HCT116 (cell line): ENCODE measurements around the gene DOP1B. TPM values are rescaled to one million over a fixed set of nuclear protein-coding genes. Genes with fewer than 3 reads are reported as not detected.

Experiments
- ATAC-seq: fragments of 200-7000 bp; cut with Tn5 transposase; 2 replicates; pipeline ENCODE4 v1.9.1; 2020; ENCODE audit warnings: mild to moderate bottlenecking, moderate library complexity
- BruUV-seq: library from RNA; stranded (reverse); fragments of 400-500 nt; replicated peaks from 2 replicates; lab custom pipeline; 2021; lab: Mats Ljungman, UMichigan
- CTCF ChIA-PET: fragments of 300-600 bp; sonication (Branson Sonifier 250); formaldehyde crosslinking; loops from one replicate; lab custom pipeline; 2021; ENCODE audit warnings: antibody characterized with exemption; lab: Charles Lee
- POLR2A ChIA-PET: fragments of 300-600, 350-600 bp; sonication (Branson Sonifier 250); formaldehyde crosslinking; loops from one replicate; lab custom pipeline; 2021; ENCODE audit warnings: antibody characterized with exemption; lab: Charles Lee
- RAD21 ChIA-PET, 2 experiments: fragments of 300-600 bp; sonication (Branson Sonifier 250); formaldehyde crosslinking; loops; one replicate each; lab custom pipeline; 2023; ENCODE audit warnings: low total read pairs in 2 of 2; ENCODE audit not compliant: uncharacterized antibody in 2 of 2, unreplicated experiment in 2 of 2, low non-redundant PET in 1 of 2; lab: Charles Lee
- DNase-seq: peaks from one replicate; pipeline ENCODE4 v3.0.0-alpha.2; 2010; ENCODE audit warnings: low read depth, low spot score
- H2AFZ ChIP-seq: fragments of 200-600 bp; shearing (Covaris generic), sonication (generic); 2 replicates; pipeline ENCODE4 v1.6.1; 2017; ENCODE audit warnings: low read depth, mixed run types, mixed read lengths, antibody characterized with exemption, low read length; ENCODE audit not compliant: poor library complexity, severe bottlenecking
- H3K27ac ChIP-seq: 2 replicates; pipeline ENCODE4 v1.5.1; 2012; ENCODE audit warnings: low read depth, low read length
- H3K27me3 ChIP-seq: fragments of 200-600 bp; sonication (generic); 2 replicates; pipeline ENCODE4 v1.6.1; 2016; ENCODE audit warnings: mixed run types, low read length, mixed read lengths; ENCODE audit not compliant: insufficient read depth
- H3K36me3 ChIP-seq, 2 experiments: fragments of 200-500 bp in 1 of 2; fragments of 200-600 bp in 1 of 2; sonication (Bioruptor generic) in 1 of 2; sonication (generic) in 1 of 2; 2 replicates each; pipeline versions ENCODE4 v1.5.1 to v1.6.1; 2014 to 2016; ENCODE audit warnings: low read length in 2 of 2, inconsistent platforms in 1 of 2, mixed read lengths in 1 of 2, mixed run types in 1 of 2; ENCODE audit not compliant: insufficient read depth in 2 of 2, control insufficient read depth in 1 of 2
- H3K4me1 ChIP-seq, 2 experiments: fragments of 200-600 bp in 1 of 2; sonication (generic) in 1 of 2; 2 replicates each; pipeline versions ENCODE4 v1.5.1 to v1.6.1; 2012 to 2017; ENCODE audit warnings: low read length in 2 of 2, inconsistent platforms in 1 of 2, mild to moderate bottlenecking in 1 of 2, mixed read lengths in 1 of 2, mixed run types in 1 of 2, moderate library complexity in 1 of 2; ENCODE audit not compliant: insufficient read depth in 2 of 2, control insufficient read depth in 1 of 2
- H3K4me2 ChIP-seq: fragments of 200-600 bp; sonication (generic); 2 replicates; pipeline ENCODE4 v1.6.1; 2017; ENCODE audit warnings: mixed run types, low read length, mixed read lengths
- H3K4me3 ChIP-seq, 2 experiments: fragments of 200-600 bp in 1 of 2; sonication (generic) in 1 of 2; replicated peaks in 1 of 2; 2 replicates each; pipeline ENCODE4 v1.5.1; 2011 to 2016; ENCODE audit warnings: low read length in 2 of 2, control low read depth in 1 of 2, low read depth in 1 of 2, mild to moderate bottlenecking in 1 of 2, mixed read lengths in 1 of 2, mixed run types in 1 of 2
- H3K79me2 ChIP-seq: fragments of 200-600 bp; sonication (generic); 2 replicates; pipeline ENCODE4 v1.6.1; 2017; ENCODE audit warnings: mild to moderate bottlenecking, mixed run types, low read length, moderate library complexity, mixed read lengths; ENCODE audit not compliant: insufficient read depth
- H3K9ac ChIP-seq: fragments of 200-600 bp; sonication (generic); 2 replicates; pipeline ENCODE4 v1.6.1; 2016; ENCODE audit warnings: low read length, mixed read lengths
- H3K9me2 ChIP-seq: fragments of 200-600 bp; sonication (generic), shearing (Covaris generic); 2 replicates; pipeline ENCODE4 v1.6.1; 2017; ENCODE audit warnings: mixed run types, mild to moderate bottlenecking, moderate library complexity; ENCODE audit not compliant: insufficient read depth
- H3K9me3 ChIP-seq, 2 experiments: fragments of 200-500 bp in 1 of 2; fragments of 200-600 bp in 1 of 2; sonication (Bioruptor generic) in 1 of 2; sonication (generic) in 1 of 2; 2 replicates each; pipeline ENCODE4 v1.6.1; 2014 to 2017; ENCODE audit warnings: low read length in 2 of 2, mixed read lengths in 2 of 2, inconsistent platforms in 1 of 2, low read depth in 1 of 2, mild to moderate bottlenecking in 1 of 2, mixed run types in 1 of 2, moderate library complexity in 1 of 2; ENCODE audit not compliant: control insufficient read depth in 1 of 2, insufficient read depth in 1 of 2
- H4K20me1 ChIP-seq: fragments of 200-600 bp; sonication (generic), shearing (Covaris generic); 2 replicates; pipeline ENCODE4 v1.6.1; 2017; ENCODE audit warnings: mixed run types, mild to moderate bottlenecking, moderate library complexity; ENCODE audit not compliant: insufficient read depth
- MAX ChIP-seq: IDR thresholded peaks from 2 replicates; pipeline ENCODE4 v1.6.1; 2012
- RAD21 ChIP-seq: IDR thresholded peaks from 2 replicates; pipeline ENCODE4 v1.6.1; 2012; ENCODE audit warnings: low read depth, mild to moderate bottlenecking
- REST ChIP-seq: IDR thresholded peaks from 2 replicates; pipeline ENCODE4 v1.6.1; 2012; ENCODE audit warnings: low read depth
- intact Hi-C: fragments of 100-400 bp; cut with micrococcal nuclease; formaldehyde crosslinking; loops from 2 replicates; pipeline ENCODE4 v1.10.0; 2022
- total RNA-seq: library from RNA; stranded (reverse); gene quantifications from one replicate; pipeline ENCODE4 v1.2.1, GENCODE V29; 2021; ENCODE audit not compliant: unreplicated experiment

Gene DOP1B
- total RNA-seq, 1 experiment from 2014 or later: 15.4 TPM

- intact Hi-C loops: no loop called here
- Histone ChIP-seq H3K4me1 (peaks cover 25 to 35% of the 10 kb centered on the region in 2 experiments), H2AFZ (peak within 1 kb of the TSS; percentile 42), H3K9ac (peak within 1 kb of the TSS; percentile 62), H3K4me3 (peak within 1 kb of the TSS; percentile 51 to 77), H3K79me2 (no peaks in the 10 kb centered on the region), H3K9me2 (no peaks in the 10 kb centered on the region), H3K9me3 (no peaks in the 10 kb centered on the region), H4K20me1 (no peaks in the 10 kb centered on the region), H3K4me2 (peak within 1 kb of the TSS; percentile 99), H3K27ac (peak within 1 kb of the TSS; percentile 59; the same call in 1 of the 2 replicates), H3K36me3 (no peaks in the 10 kb centered on the region), H3K27me3 (no peaks in the 10 kb centered on the region)
- TF ChIP-seq MAX (peak; percentile 39; the same call in 1 of the 2 replicates), RAD21 (no peak), REST (no peak)
- BruUV-seq: no TSS peak
- ATAC-seq (peak; percentile 43), DNase-seq (no peak)
- ChIA-PET POLR2A (interaction anchor here (0.5 kb wide), 1 partner anchor 522 kb away, joined by 3 read pairs; no protein-coding TSS in a partner anchor), CTCF (no interaction called here), RAD21 (no interaction called here)
These were observed 21.7 kb upstream of the DOP1B start, which contains the start of gene CBR3 for GRCh38 chr21:36134803-36135390. TSS of gene CBR3 (plus strand) at chr21:36135079. CDS start at chr21:36135193, 114 bp downstream.
